Fibroblast of mammary gland (primary cell): Measurements from ENCODE around the gene TMCC2.
A peak's percentile ranks its signal among the peaks of the same experiment; 100 is the strongest.

Experiments
- DNase-seq: peaks from one replicate; pipeline ENCODE4 v3.0.0-alpha.2; 2010; ENCODE audit warnings: low read depth
- H3K4me3 ChIP-seq: 2 replicates; pipeline ENCODE4 v1.5.1; 2011; ENCODE audit warnings: low read depth, mild to moderate bottlenecking, low read length, moderate library complexity; ENCODE audit not compliant: control insufficient read depth
- CTCF ChIP-seq: conservative IDR thresholded peaks from 2 replicates; pipeline ENCODE4 v1.5.1; 2011; ENCODE audit warnings: low read depth, low read length, inconsistent platforms; ENCODE audit not compliant: control insufficient read depth, insufficient read depth

Gene TMCC2

GRCh38 chr1:205188098-205188497 lies 39.6 kb upstream of the TMCC2 start:
- no peak for DNase-seq
- H3K4me3 ChIP-seq, result no peak overlapping the region
- no peak for TF ChIP-seq CTCF

- DNase-seq, result no peak
- no peak overlapping the region for H3K4me3 ChIP-seq
- no peak for TF ChIP-seq CTCF
Measured at GRCh38 chr1:205188596-205188995, 39.1 kb upstream of the TMCC2 start.

GRCh38 chr1:205189131-205189530 lies 38.6 kb upstream of the TMCC2 start:
- no peak overlapping the region for H3K4me3 ChIP-seq
- no peak for TF ChIP-seq CTCF
- no peak for DNase-seq

- no peak for DNase-seq
- no peak for TF ChIP-seq CTCF
- no peak overlapping the region for H3K4me3 ChIP-seq
Measured at GRCh38 chr1:205190845-205191577, 36.7 kb upstream of the TMCC2 start.

GRCh38 chr1:205191622-205192021 lies 36.1 kb upstream of the TMCC2 start:
- no peak for TF ChIP-seq CTCF
- DNase-seq, result no peak
- H3K4me3 ChIP-seq, result no peak overlapping the region

GRCh38 chr1:205192287-205192686 lies 35.5 kb upstream of the TMCC2 start:
- TF ChIP-seq CTCF, result no peak
- H3K4me3 ChIP-seq, result no peak overlapping the region
- no peak for DNase-seq

GRCh38 chr1:205199090-205199930 lies 28.4 kb upstream of the TMCC2 start:
- no peak for TF ChIP-seq CTCF
- peak; percentile 72 for DNase-seq
- H3K4me3 ChIP-seq, result no peak overlapping the region
